HG02642 (cell line): ENCODE results near the gene OR4A47.
"Not testable (repeated sequence)": the region's sequence is repeated elsewhere in the genome, so short reads cannot be mapped to it uniquely, and the experiment has no call there.

Experiments used
- ATAC-seq: cut with Tn5 transposase; IDR thresholded peaks from one replicate; pipeline ENCODE4 v1.9.1; 2021; ENCODE audit warnings: mild to moderate bottlenecking; ENCODE audit not compliant: unreplicated experiment, poor library complexity

Gene OR4A47, protein sequence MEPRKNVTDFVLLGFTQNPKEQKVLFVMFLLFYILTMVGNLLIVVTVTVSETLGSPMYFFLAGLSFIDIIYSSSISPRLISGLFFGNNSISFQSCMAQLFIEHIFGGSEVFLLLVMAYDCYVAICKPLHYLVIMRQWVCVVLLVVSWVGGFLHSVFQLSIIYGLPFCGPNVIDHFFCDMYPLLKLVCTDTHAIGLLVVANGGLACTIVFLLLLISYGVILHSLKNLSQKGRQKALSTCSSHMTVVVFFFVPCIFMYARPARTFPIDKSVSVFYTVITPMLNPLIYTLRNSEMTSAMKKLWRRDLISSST

DNA sequence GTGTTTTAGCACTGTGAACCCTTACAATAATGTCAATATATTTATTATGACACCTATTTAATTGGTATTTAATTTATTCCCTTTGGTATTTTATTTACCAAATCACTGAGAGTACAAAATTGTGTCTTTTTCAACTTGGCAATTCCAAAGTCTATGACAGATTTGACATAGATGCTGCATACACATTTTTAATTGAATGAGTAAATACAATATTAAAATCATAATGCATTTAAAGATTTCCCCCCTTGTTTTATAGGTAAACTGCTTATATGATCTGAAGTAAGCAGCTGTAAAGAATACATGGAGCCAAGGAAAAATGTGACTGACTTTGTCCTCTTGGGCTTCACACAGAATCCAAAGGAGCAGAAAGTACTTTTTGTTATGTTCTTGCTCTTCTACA lies at the start of gene OR4A47:
Gene OR4A47, plus strand, starts transcription at position 301 of the 400 bp plus-strand sequence. Its CDS starts 0 bp downstream, at position 301.
- not testable (repeated sequence) for ATAC-seq

DNA sequence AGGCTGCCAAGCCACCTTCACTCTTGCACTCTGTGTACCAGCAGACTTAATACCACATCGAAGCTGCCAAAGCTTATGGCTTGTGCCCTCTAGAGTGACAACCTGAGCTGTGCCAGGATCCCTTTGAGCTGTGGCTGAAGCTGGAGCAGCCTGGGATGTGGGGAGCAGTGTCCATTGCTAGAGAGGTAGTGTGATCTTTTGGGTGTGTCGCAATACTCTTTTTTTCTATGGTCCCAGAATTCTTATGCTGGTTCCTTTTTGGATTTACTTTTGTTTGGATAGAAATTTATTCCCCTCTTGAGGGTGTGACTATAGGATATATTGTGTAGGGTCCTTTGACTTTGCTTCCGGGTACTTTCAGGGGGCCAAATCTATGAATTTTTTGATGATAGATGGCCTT lies 32.7 kb upstream of the OR4A47 start:
- ATAC-seq, result not testable (repeated sequence)

DNA sequence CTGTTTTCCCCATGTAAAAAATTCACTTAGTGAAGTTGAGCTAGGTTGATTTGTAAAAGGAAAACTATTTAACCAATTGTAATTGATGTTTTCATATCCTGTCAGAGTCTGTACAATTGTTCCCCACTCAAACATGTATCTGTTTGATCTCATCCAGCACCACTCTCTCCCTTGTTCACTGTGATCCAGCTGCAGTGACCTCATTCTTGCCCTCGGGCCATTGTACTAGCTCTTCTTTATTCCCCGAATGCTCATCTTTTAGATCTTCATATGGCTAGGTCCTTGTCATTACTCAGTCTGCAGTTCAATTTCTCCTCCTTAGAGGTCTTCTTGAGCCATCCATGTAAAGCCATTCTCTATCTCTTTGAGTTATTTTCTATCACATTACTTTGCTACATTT lies 14.6 kb upstream of the OR4A47 start:
- not testable (repeated sequence) for ATAC-seq

DNA sequence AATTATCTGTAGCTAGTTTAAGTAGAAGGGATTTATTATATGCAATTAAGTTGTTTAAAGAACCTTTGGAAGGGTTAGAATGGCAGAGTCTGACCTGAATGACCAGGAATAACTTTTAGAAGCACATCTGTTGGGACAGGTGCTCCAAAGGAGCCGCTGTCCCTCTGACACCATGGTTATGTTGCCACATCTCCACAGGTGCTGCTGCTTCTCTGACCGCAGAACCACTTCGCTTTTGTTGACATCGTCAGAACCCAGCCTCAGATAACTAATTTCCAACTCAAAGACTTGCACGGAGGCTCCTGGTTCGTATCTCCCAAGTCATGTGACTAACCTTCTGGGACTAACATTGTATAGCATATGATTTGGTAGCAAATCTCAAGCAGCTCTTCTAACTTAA lies 13.9 kb upstream of the OR4A47 start:
- not testable (repeated sequence) for ATAC-seq

DNA sequence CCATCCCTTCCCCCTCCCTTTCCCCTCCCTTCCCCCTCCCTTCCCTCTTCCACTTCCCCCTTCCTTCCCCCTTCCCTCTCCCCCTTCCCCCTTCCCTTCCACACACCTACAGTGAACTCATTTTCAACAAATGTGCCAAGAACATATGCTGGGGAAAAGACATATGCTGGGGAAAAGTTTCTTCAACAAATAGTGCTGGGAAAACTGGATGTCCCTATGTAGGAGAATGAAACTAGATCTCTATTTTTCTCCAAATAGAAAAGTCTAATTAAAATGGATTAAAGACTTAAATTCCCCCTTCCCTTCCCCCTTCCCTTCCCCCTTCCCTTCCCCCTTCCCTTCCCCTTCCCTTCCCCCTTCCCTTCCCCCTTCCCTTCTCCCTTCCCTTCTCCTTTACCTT lies 17.6 kb downstream of the OR4A47 start:
- not testable (repeated sequence) for ATAC-seq

DNA sequence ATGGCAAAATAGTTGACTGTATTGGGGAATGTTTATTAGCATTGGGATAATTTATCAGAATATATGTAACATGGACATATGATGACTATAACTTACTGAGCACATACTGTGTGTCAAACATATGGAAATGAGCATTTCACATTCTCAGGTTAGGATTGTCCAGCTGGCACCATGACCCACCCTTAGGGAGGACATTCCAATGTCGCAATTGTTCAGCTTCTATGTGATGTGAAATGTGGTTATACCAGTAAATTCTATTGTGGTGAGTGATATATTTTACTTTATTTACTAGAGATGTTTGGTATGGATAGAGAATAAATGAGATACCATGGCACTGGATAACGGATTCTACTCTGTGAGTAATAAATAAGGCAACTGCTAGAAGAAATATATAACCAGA lies 50.4 kb downstream of the OR4A47 start:
- no peak for ATAC-seq
